Spinal cord (tissue), 10 donors: ENCODE data around the gene NFIX. TPM values are rescaled to one million over a fixed set of nuclear protein-coding genes. Genes with fewer than 3 reads are reported as not detected.

Experiments
- DNase-seq, 6 donors: peaks; one replicate each; pipeline versions ENCODE4 v3.0.0 to v3.0.0-alpha.2; 2013 to 2015; ENCODE audit warnings: low spot score in 6 of 6, low read depth in 4 of 6
- H3K27ac ChIP-seq: one replicate; pipeline ENCODE4 v1.5.1; 2013; ENCODE audit warnings: low read depth, low read length, control low read depth
- H3K27me3 ChIP-seq: one replicate; pipeline ENCODE4 v1.6.1; 2013; ENCODE audit warnings: low read length; ENCODE audit not compliant: control insufficient read depth, insufficient read depth
- H3K36me3 ChIP-seq: one replicate; pipeline ENCODE4 v1.6.1; 2013; ENCODE audit warnings: low read length; ENCODE audit not compliant: control insufficient read depth, insufficient read depth
- H3K4me1 ChIP-seq: one replicate; pipeline ENCODE4 v1.6.1; 2013; ENCODE audit warnings: low read length; ENCODE audit not compliant: control insufficient read depth, insufficient read depth
- H3K4me3 ChIP-seq: one replicate; pipeline ENCODE4 v1.5.1; 2013; ENCODE audit warnings: low read depth, low read length, control low read depth
- H3K9me3 ChIP-seq: one replicate; pipeline ENCODE4 v1.6.1; 2013; ENCODE audit warnings: low read length; ENCODE audit not compliant: control insufficient read depth, insufficient read depth
- WGBS: methylation state at CpG from one replicate; pipeline ENCODE4 v1.1.5; 2013; ENCODE audit warnings: missing lambda C conversion rate; ENCODE audit not compliant: insufficient coverage; 5-methylcytosine and 5-hydroxymethylcytosine counted together
- polyA plus RNA-seq, 2 donors: library from polyadenylated mRNA; unstranded; fragments of 120-200 nt; gene quantifications; one replicate each; pipeline ENCODE4 v1.2.1, GENCODE V29; 2013; ENCODE audit not compliant: insufficient read length in 2 of 2
- total RNA-seq, 2 donors: library from RNA; depleted of rRNA in 1 of 2; stranded (reverse); fragments of 120-200 nt in 1 of 2; fragments of >200 nt in 1 of 2; gene quantifications; one replicate each; pipeline versions ENCODE4 v1.2.3 to v1.2.4, GENCODE V29; 2013 to 2014
- donor health status: healthy.

NFIX gene
- total and polyA plus RNA-seq, 4 donors: 53.3 to 198 (median 118) TPM

GRCh38 chr19:13057147-13057572 is 61.9 kb downstream of the NFIX start:
- no CpG with 5 or more reads among the region's 15 CpGs for WGBS
- Histone ChIP-seq H3K4me1 (peaks cover 100% of the 10 kb centered on the region), H3K27me3 (no peaks in the 10 kb centered on the region), H3K9me3 (no peaks in the 10 kb centered on the region), H3K27ac (peak overlapping the region; percentile 98), H3K36me3 (peaks cover 33% of the 10 kb centered on the region), H3K4me3 (no peak overlapping the region)
- DNase-seq: no peak

GRCh38 chr19:13057744-13058143 is 62.5 kb downstream of the NFIX start:
- no peaks in the 10 kb centered on the region for H3K9me3 ChIP-seq
- no peaks in the 10 kb centered on the region for H3K27me3 ChIP-seq
- H3K4me3 ChIP-seq: no peak overlapping the region
- H3K27ac ChIP-seq: peak overlapping the region; percentile 98
- 40% methylated on average over 2 of the region's 2 CpGs for WGBS
- peak in 2 of 6 donors; percentile 58 to 82 for DNase-seq
- peaks cover 30% of the 10 kb centered on the region for H3K36me3 ChIP-seq
- H3K4me1 ChIP-seq: peaks cover 100% of the 10 kb centered on the region

- H3K9me3 ChIP-seq: no peaks in the 10 kb centered on the region
- no peak for DNase-seq
- H3K27ac ChIP-seq: peak overlapping the region; percentile 90
- no peaks in the 10 kb centered on the region for H3K27me3 ChIP-seq
- H3K4me1 ChIP-seq: peaks cover 100% of the 10 kb centered on the region
- no peak overlapping the region for H3K4me3 ChIP-seq
- 47% methylated on average over 6 of the region's 12 CpGs for WGBS
- H3K36me3 ChIP-seq: peaks cover 30% of the 10 kb centered on the region
Measured at GRCh38 chr19:13058951-13059660, 63.8 kb downstream of the NFIX start.

GRCh38 chr19:13060233-13060963 is 65.1 kb downstream of the NFIX start:
- Histone ChIP-seq H3K27ac (peak overlapping the region; percentile 90), H3K9me3 (no peaks in the 10 kb centered on the region), H3K4me3 (peak overlapping the region; percentile 21), H3K36me3 (peaks cover 37% of the 10 kb centered on the region), H3K27me3 (no peaks in the 10 kb centered on the region), H3K4me1 (peaks cover 100% of the 10 kb centered on the region)
- WGBS: 48% methylated on average over 7 of the region's 19 CpGs
- no peak for DNase-seq

GRCh38 chr19:13060964-13061927 is 66.0 kb downstream of the NFIX start:
- WGBS: 1% methylated on average over 33 of the region's 40 CpGs
- Histone ChIP-seq H3K27ac (peak overlapping the region; percentile 90), H3K27me3 (no peaks in the 10 kb centered on the region), H3K4me1 (peaks cover 100% of the 10 kb centered on the region), H3K9me3 (no peaks in the 10 kb centered on the region), H3K4me3 (peak overlapping the region; percentile 21), H3K36me3 (peaks cover 34% of the 10 kb centered on the region)
- DNase-seq: peak in 5 of 6 donors; percentile 70 to 95 (median 81)

- H3K27ac ChIP-seq: peak overlapping the region; percentile 90
- no peak overlapping the region for H3K4me3 ChIP-seq
- peaks cover 100% of the 10 kb centered on the region for H3K4me1 ChIP-seq
- H3K9me3 ChIP-seq: no peaks in the 10 kb centered on the region
- no peaks in the 10 kb centered on the region for H3K27me3 ChIP-seq
- H3K36me3 ChIP-seq: peaks cover 33% of the 10 kb centered on the region
- DNase-seq: no peak
Measured at GRCh38 chr19:13062317-13062716, 67.0 kb downstream of the NFIX start.

GRCh38 chr19:13063461-13064091 is 68.3 kb downstream of the NFIX start:
- no peaks in the 10 kb centered on the region for H3K27me3 ChIP-seq
- peaks cover 100% of the 10 kb centered on the region for H3K4me1 ChIP-seq
- H3K4me3 ChIP-seq: no peak overlapping the region
- peaks cover 27% of the 10 kb centered on the region for H3K36me3 ChIP-seq
- H3K9me3 ChIP-seq: no peaks in the 10 kb centered on the region
- H3K27ac ChIP-seq: peak overlapping the region; percentile 90
- 25% methylated on average over 1 of the region's 5 CpGs for WGBS
- no peak for DNase-seq

- H3K27ac ChIP-seq: peak overlapping the region; percentile 90
- H3K4me1 ChIP-seq: peaks cover 100% of the 10 kb centered on the region
- H3K27me3 ChIP-seq: no peaks in the 10 kb centered on the region
- H3K4me3 ChIP-seq: no peak overlapping the region
- peaks cover 29% of the 10 kb centered on the region for H3K36me3 ChIP-seq
- H3K9me3 ChIP-seq: no peaks in the 10 kb centered on the region
- WGBS: 37% methylated on average over 6 of the region's 6 CpGs
- DNase-seq: no peak
Measured at GRCh38 chr19:13064092-13064489, 68.8 kb downstream of the NFIX start.

- Histone ChIP-seq H3K27ac (peak overlapping the region; percentile 90), H3K4me1 (peaks cover 100% of the 10 kb centered on the region), H3K27me3 (no peaks in the 10 kb centered on the region), H3K36me3 (peaks cover 41% of the 10 kb centered on the region), H3K9me3 (no peaks in the 10 kb centered on the region), H3K4me3 (no peak overlapping the region)
- 100% methylated on average over 1 of the region's 5 CpGs for WGBS
- DNase-seq: no peak
Measured at GRCh38 chr19:13066226-13066625, 71.0 kb downstream of the NFIX start.
